ENCODE results near the gene CDH4. TPM values are rescaled to one million over a fixed set of nuclear protein-coding genes. Genes with fewer than 3 reads are reported as not detected.

Gene CDH4
- total RNA-seq, 6 experiments from 2014 or later: 5.8 to 12.8 (median 10.9) TPM

DNA sequence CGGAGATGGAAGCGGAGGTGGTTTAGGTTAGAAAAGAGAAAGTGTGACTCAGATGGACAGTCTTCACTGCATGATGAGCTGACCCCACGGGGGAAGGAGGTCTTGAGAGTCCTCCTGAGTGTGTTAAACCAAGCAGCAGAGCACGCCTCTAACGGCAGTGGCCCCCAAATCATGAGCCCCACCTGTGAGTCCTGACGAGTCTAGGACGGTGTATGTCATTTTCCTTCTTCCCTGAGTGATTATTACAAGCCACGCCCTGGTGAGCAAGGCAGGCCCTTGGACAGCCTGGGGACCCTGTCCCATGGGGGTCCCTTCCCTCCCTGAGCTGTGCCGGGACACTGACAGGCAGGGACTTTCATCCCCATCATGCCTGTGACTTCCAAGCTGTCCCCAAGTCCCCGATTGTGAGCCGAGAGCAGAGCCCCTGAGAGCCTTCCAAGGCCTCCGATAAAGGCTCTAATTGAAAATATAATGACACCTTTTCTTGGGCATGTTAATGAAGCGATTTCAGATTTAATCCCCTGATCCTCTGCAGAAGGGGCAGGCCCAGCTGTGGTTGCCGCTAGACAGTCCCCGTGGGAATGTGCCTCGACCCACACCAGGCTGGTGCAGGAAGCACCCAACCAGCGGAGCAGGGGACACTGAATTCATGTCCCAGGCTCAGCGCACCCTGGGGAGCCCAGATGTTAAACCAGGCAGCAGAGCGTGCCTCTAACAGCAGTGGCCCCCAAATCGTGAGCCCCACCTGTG lies 493.5 kb downstream of the CDH4 start:
- Mint-ChIP-seq H3K36me3 (ENCODE audit: low read depth) (peaks cover 8% of the 10 kb centered on the region; the same call in 1 of the 2 replicates), H3K27ac (no peak overlapping the region), H3K4me1 (ENCODE audit: low read depth) (peaks cover 12% of the 10 kb centered on the region), H3K9me3 (peaks cover 18% of the 10 kb centered on the region), H3K4me3 (no peak overlapping the region), H3K27me3 (ENCODE audit: insufficient read depth) (peaks cover 3% of the 10 kb centered on the region)
- no peak for DNase-seq
- TF ChIP-seq, protein P1, sequence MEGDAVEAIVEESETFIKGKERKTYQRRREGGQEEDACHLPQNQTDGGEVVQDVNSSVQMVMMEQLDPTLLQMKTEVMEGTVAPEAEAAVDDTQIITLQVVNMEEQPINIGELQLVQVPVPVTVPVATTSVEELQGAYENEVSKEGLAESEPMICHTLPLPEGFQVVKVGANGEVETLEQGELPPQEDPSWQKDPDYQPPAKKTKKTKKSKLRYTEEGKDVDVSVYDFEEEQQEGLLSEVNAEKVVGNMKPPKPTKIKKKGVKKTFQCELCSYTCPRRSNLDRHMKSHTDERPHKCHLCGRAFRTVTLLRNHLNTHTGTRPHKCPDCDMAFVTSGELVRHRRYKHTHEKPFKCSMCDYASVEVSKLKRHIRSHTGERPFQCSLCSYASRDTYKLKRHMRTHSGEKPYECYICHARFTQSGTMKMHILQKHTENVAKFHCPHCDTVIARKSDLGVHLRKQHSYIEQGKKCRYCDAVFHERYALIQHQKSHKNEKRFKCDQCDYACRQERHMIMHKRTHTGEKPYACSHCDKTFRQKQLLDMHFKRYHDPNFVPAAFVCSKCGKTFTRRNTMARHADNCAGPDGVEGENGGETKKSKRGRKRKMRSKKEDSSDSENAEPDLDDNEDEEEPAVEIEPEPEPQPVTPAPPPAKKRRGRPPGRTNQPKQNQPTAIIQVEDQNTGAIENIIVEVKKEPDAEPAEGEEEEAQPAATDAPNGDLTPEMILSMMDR (IDR thresholded peaks at IDR 0.05): no peak

DNA sequence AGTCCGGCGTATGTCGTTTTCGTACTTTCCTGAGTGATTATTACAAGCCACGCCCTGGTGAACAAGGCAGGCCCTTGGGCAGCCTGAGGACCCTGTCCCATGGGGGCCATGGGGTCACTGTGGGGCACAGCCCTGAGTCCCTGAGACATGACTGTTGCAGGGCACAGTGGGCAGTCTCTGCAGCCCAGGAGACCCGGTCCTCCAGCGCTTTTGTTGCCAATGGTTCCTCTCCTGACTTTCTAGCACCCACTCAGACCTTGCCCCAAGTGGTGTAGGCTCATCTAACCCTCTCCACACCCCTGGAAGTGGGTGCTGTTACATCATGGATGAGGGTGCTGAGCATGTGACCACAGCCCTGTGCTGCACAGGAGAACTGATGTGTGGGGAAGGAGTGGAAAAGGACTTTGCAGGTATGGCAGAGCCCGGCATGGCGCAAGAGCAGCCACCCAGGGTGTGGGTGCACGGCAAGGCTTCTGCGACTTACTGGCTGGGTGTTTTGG lies 494.1 kb downstream of the CDH4 start:
- peaks cover 8% of the 10 kb centered on the region; the same call in 1 of the 2 replicates for H3K36me3 Mint-ChIP-seq (ENCODE audit: low read depth)
- peaks cover 12% of the 10 kb centered on the region for H3K4me1 Mint-ChIP-seq (ENCODE audit: low read depth)
- TF ChIP-seq, protein P1 (IDR thresholded peaks at IDR 0.05): no peak
- H3K27me3 Mint-ChIP-seq (ENCODE audit: insufficient read depth): peaks cover 1% of the 10 kb centered on the region; the same call in 1 of the 2 replicates
- H3K27ac Mint-ChIP-seq: no peak overlapping the region
- no peak overlapping the region for H3K4me3 Mint-ChIP-seq
- peaks cover 16% of the 10 kb centered on the region for H3K9me3 Mint-ChIP-seq
- DNase-seq: no peak

DNA sequence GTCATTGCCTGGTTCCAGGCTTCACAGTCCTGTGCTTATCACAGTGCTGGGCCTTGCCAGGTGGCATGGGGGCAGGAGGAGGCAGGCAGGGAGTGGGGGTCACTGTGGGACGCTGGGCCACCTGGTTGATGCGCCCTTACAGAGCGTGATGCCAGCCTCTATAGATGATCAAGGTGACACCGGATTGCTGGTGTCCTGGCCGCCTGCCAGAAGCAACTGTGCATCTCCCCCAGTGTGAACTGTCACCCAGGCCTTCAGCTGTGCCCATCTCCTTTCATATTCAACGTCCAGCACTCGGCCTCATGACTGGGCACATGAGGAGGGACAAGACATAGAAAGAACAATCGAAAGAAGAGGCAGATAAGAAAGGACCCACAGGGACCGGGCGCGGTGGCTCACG lies 494.7 kb downstream of the CDH4 start:
- H3K4me3 Mint-ChIP-seq: no peak overlapping the region
- H3K4me1 Mint-ChIP-seq (ENCODE audit: low read depth): peaks cover 12% of the 10 kb centered on the region
- no peak for DNase-seq
- H3K27ac Mint-ChIP-seq: no peak overlapping the region
- peaks cover 8% of the 10 kb centered on the region; the same call in 1 of the 2 replicates for H3K36me3 Mint-ChIP-seq (ENCODE audit: low read depth)
- TF ChIP-seq, protein P1 (IDR thresholded peaks at IDR 0.05): no peak
- H3K9me3 Mint-ChIP-seq: peaks cover 16% of the 10 kb centered on the region
- H3K27me3 Mint-ChIP-seq (ENCODE audit: insufficient read depth): peaks cover 1% of the 10 kb centered on the region; the same call in 1 of the 2 replicates

DNA sequence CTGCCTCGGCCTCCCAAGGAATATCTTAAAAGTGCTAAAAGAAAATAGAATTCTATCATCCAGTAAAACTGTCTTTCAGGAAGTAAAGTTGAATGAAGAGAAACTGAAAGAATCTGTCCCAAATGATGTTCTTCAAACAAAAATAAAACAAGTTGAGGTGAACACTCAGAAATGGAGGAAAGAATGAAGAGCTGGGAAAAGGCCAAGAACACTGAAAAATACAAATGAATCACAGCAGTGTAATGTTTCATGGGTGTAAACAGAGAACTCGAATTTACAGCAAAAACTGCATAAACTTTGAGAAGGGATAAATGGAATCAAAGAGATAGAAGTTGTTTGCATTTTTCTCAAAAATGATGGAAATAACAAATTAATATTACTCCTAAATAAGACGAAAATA lies 496.3 kb downstream of the CDH4 start:
- H3K4me1 Mint-ChIP-seq (ENCODE audit: low read depth): peaks cover 17% of the 10 kb centered on the region

DNA sequence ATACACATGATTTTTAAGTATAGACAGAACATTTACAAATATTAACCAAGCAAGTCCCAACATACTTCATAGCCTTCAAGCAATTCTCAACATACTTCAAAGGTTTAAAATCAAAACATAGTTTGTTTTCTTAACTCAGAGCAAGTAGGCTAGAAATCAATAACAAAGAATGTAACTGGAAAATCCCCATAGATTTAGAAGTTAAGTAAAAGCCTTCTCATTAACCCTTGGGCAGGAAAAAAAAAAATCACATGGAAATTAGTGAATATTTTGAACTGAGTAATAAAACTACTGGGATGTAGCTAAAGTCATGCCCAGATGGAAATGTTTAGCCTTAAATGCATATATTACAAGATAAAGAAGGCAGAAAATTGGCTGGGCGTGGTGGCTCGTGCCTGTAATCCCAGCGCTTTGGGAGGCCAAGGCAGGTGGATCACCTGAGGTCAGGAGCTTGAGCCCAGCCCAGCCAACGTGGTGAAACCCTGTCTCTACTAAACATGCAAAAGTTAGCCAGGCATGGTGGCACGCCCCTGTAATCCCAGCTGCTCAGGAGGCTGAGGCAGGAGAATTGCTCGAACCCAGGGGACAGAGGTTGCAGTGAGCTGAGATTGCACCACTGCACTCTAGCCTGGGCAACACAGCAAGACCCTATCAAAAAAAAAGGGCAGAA lies 497.5 kb downstream of the CDH4 start:
- Mint-ChIP-seq H3K27ac (no peak overlapping the region), H3K27me3 (ENCODE audit: insufficient read depth) (no peaks in the 10 kb centered on the region), H3K36me3 (ENCODE audit: low read depth) (peaks cover 8% of the 10 kb centered on the region; the same call in 1 of the 2 replicates), H3K4me3 (no peak overlapping the region), H3K9me3 (peaks cover 16% of the 10 kb centered on the region), H3K4me1 (ENCODE audit: low read depth) (peaks cover 22% of the 10 kb centered on the region)
- DNase-seq: no peak
- TF ChIP-seq, protein P1 (IDR thresholded peaks at IDR 0.05): no peak

More for the DNA sequence above, 496.3 kb downstream of the CDH4 start:
- H3K27me3 Mint-ChIP-seq (ENCODE audit: insufficient read depth): no peaks in the 10 kb centered on the region; the same call in 1 of the 2 replicates
- no peak overlapping the region for H3K27ac Mint-ChIP-seq
- H3K9me3 Mint-ChIP-seq: peaks cover 16% of the 10 kb centered on the region
- TF ChIP-seq, protein P1 (IDR thresholded peaks at IDR 0.05): no peak
- H3K36me3 Mint-ChIP-seq (ENCODE audit: low read depth): peaks cover 8% of the 10 kb centered on the region; the same call in 1 of the 2 replicates
- peak overlapping the region; percentile 14; the same call in 1 of the 2 replicates for H3K4me3 Mint-ChIP-seq
- DNase-seq: peak; percentile 12
